Tibial nerve (tissue), 4 donors: ENCODE measurements around the gene HLCS.

Experiments used
- CTCF ChIP-seq, 5 experiments: fragments of 200-600 bp in 3 of 5; fragments of 450-650 bp in 2 of 5; sonication (generic) in 3 of 5; IDR thresholded peaks; one replicate each; pipeline ENCODE4 v1.5.1; 2016 to 2019; ENCODE audit warnings: antibody characterized with exemption in 5 of 5, mild to moderate bottlenecking in 3 of 5, moderate library complexity in 2 of 5
- EP300 ChIP-seq, 2 donors: sonication (generic); formaldehyde crosslinking; IDR thresholded peaks; one replicate each; pipeline ENCODE4 v1.6.1; 2017; ENCODE audit warnings: antibody characterized with exemption in 2 of 2, mild to moderate bottlenecking in 1 of 2
- POLR2A ChIP-seq, 2 donors: fragments of 450-650 bp; IDR thresholded peaks; one replicate each; pipeline ENCODE4 v1.6.1; 2017; ENCODE audit warnings: antibody characterized with exemption in 2 of 2, mild to moderate bottlenecking in 2 of 2, moderate library complexity in 2 of 2

GRCh38 chr21:36981977-36982700 is 15.7 kb upstream of the HLCS start:
- TF ChIP-seq CTCF (IDR thresholded peaks at IDR 0.05), result no peak
- TF ChIP-seq EP300 (IDR thresholded peaks at IDR 0.05), result no peak
- no peak for TF ChIP-seq POLR2A (IDR thresholded peaks at IDR 0.05)
